Neuronal stem cell (in vitro differentiated cells): ENCODE results near the gene PRDM2.

Experiments
- DNase-seq: peaks from one replicate; pipeline ENCODE4 v3.0.0-alpha.2; 2013; ENCODE audit warnings: low spot score
- H2AFZ ChIP-seq: one replicate; pipeline ENCODE4 v1.6.1; 2013; ENCODE audit warnings: mild to moderate bottlenecking, low read length, inconsistent platforms
- H2AK5ac ChIP-seq: 2 replicates; pipeline ENCODE4 v1.6.1; 2013; ENCODE audit warnings: low read depth, mild to moderate bottlenecking, inconsistent platforms, low read length, moderate library complexity, mixed read lengths
- H2BK120ac ChIP-seq: 2 replicates; pipeline ENCODE4 v1.6.1; 2013; ENCODE audit warnings: low read depth, mild to moderate bottlenecking, inconsistent platforms, low read length, moderate library complexity, mixed read lengths
- H2BK12ac ChIP-seq: one replicate; pipeline ENCODE4 v1.6.1; 2013; ENCODE audit warnings: low read length, inconsistent platforms
- H2BK15ac ChIP-seq: 2 replicates; pipeline ENCODE4 v1.6.1; 2013; ENCODE audit warnings: mild to moderate bottlenecking, low read length, inconsistent platforms, mixed read lengths
- H2BK5ac ChIP-seq: one replicate; pipeline ENCODE4 v1.6.1; 2013; ENCODE audit warnings: inconsistent platforms, mild to moderate bottlenecking, low read length, moderate library complexity
- H3K14ac ChIP-seq: one replicate; pipeline ENCODE4 v1.6.1; 2013; ENCODE audit warnings: low read length, inconsistent platforms
- H3K18ac ChIP-seq: 2 replicates; pipeline ENCODE4 v1.6.1; 2013; ENCODE audit warnings: low read length, inconsistent platforms
- H3K23ac ChIP-seq: 2 replicates; pipeline ENCODE4 v1.6.1; 2013; ENCODE audit warnings: low read depth, mild to moderate bottlenecking, mixed read lengths, low read length, inconsistent platforms; ENCODE audit not compliant: poor library complexity
- H3K27ac ChIP-seq: replicated peaks from 3 replicates; pipeline ENCODE4 v1.5.1; 2013; ENCODE audit warnings: low read length, inconsistent platforms
- H3K27me3 ChIP-seq, 3 experiments: 2 replicates each; pipeline ENCODE4 v1.6.1; 2013; ENCODE audit warnings: low read length in 3 of 3, mild to moderate bottlenecking in 2 of 3, inconsistent platforms in 1 of 3, low read depth in 1 of 3, mixed read lengths in 1 of 3, moderate library complexity in 1 of 3; ENCODE audit not compliant: control insufficient read depth in 3 of 3, insufficient read depth in 3 of 3
- H3K36me3 ChIP-seq, 2 donors: replicated peaks in 1 of 2; 2 replicates each; pipeline ENCODE4 v1.6.1; 2013; ENCODE audit warnings: low read length in 2 of 2; ENCODE audit not compliant: control insufficient read depth in 2 of 2, insufficient read depth in 2 of 2
- H3K4ac ChIP-seq: 2 replicates; pipeline ENCODE4 v1.6.1; 2013; ENCODE audit warnings: inconsistent platforms, mild to moderate bottlenecking, low read length, moderate library complexity
- H3K4me1 ChIP-seq, 2 donors: 1 replicate in 1 of 2; 2 replicates in 1 of 2; pipeline ENCODE4 v1.6.1; 2013; ENCODE audit warnings: low read length in 2 of 2, low read depth in 1 of 2; ENCODE audit not compliant: control insufficient read depth in 2 of 2, insufficient read depth in 1 of 2
- H3K4me2 ChIP-seq: one replicate; pipeline ENCODE4 v1.6.1; 2013; ENCODE audit warnings: mild to moderate bottlenecking, low read length, inconsistent platforms; ENCODE audit not compliant: insufficient read depth, poor library complexity, severe bottlenecking
- H3K4me3 ChIP-seq, 2 donors: 2 replicates each; pipeline ENCODE4 v1.5.1; 2013; ENCODE audit warnings: low read length in 2 of 2, mild to moderate bottlenecking in 2 of 2, inconsistent platforms in 1 of 2, moderate library complexity in 1 of 2
- H3K79me1 ChIP-seq: one replicate; pipeline ENCODE4 v1.6.1; 2013; ENCODE audit warnings: low read depth, mild to moderate bottlenecking, inconsistent platforms, low read length, moderate library complexity
- H3K9ac ChIP-seq: one replicate; pipeline ENCODE4 v1.6.1; 2013; ENCODE audit warnings: mild to moderate bottlenecking, low read depth, low read length, inconsistent platforms; ENCODE audit not compliant: poor library complexity
- H3K9me3 ChIP-seq, 2 donors: replicated peaks in 1 of 2; 2 replicates each; pipeline versions ENCODE3 to v1.6.1; 2013; ENCODE audit warnings: low read length in 2 of 2, mild to moderate bottlenecking in 2 of 2, inconsistent platforms in 1 of 2, low read depth in 1 of 2, mixed read lengths in 1 of 2, moderate library complexity in 1 of 2; ENCODE audit not compliant: control insufficient read depth in 2 of 2, insufficient read depth in 1 of 2
- H4K8ac ChIP-seq: one replicate; pipeline ENCODE4 v1.6.1; 2013; ENCODE audit warnings: low read depth, mild to moderate bottlenecking, inconsistent platforms, low read length, moderate library complexity
- H4K91ac ChIP-seq: one replicate; pipeline ENCODE4 v1.6.1; 2013; ENCODE audit warnings: low read length, low read depth, mild to moderate bottlenecking, inconsistent platforms; ENCODE audit not compliant: poor library complexity
- WGBS, 2 donors: extraction: QIAGEN DNeasy Blood & Tissue Kit; methylation state at CpG; one replicate each; pipeline ENCODE4 v1.1.7; 2013; ENCODE audit warnings: missing lambda C conversion rate in 2 of 2, mixed read lengths in 1 of 2; ENCODE audit not compliant: insufficient read length in 2 of 2, insufficient replicate concordance in 1 of 2; ENCODE audit errors: extremely low coverage in 2 of 2; 5-methylcytosine and 5-hydroxymethylcytosine counted together

The PRDM2 gene

DNA sequence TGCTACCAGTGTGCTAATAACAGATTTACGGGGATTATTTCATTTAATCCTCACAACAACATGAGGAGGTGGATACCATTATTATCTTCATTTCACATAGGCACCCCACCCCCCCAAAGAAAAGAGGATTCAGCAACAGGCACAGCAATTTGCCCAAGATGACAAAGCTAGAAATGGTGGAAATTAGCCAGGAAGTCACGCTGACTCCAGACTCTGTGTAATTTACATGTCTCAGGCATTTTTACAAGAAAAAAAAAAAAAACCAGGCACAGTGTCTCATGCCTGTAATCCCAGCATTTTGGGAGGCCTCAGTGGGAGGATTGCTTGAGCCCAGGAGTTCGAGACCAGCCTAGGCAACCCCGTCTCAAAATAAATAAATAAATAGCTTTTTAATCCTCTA is 37.5 kb upstream of the PRDM2 start:
- Histone ChIP-seq H3K23ac (no peak overlapping the region), H3K4ac (no peak overlapping the region), H3K4me3 (no peak overlapping the region), H2BK12ac (no peak overlapping the region), H3K4me2 (no peak overlapping the region), H3K27ac (no peak overlapping the region), H3K9ac (no peak overlapping the region), H4K8ac (no peak overlapping the region), H2BK5ac (no peak overlapping the region), H2AK5ac (no peak overlapping the region), H3K79me1 (peaks cover 1% of the 10 kb centered on the region), H3K9me3 (peaks cover 0 to 3% of the 10 kb centered on the region in 2 donors), H4K91ac (no peak overlapping the region), H3K18ac (no peak overlapping the region), H3K36me3 (no peaks in the 10 kb centered on the region), H2AFZ (peak overlapping the region; percentile 6), H2BK120ac (no peak overlapping the region), H3K14ac (no peak overlapping the region), H2BK15ac (no peak overlapping the region), H3K27me3 (no peaks in the 10 kb centered on the region), H3K4me1 (peaks cover 0 to 4% of the 10 kb centered on the region in 2 donors)
- no peak for DNase-seq
- WGBS, 2 donors = no CpG with 5 or more reads among the region's 4 CpGs

- Histone ChIP-seq H2AFZ (no peak overlapping the region), H2AK5ac (no peak overlapping the region), H2BK12ac (no peak overlapping the region), H3K18ac (no peak overlapping the region), H2BK5ac (no peak overlapping the region), H4K91ac (no peak overlapping the region), H2BK15ac (no peak overlapping the region), H3K36me3 (no peaks in the 10 kb centered on the region), H3K4me3 (no peak overlapping the region), H3K79me1 (peaks cover 1% of the 10 kb centered on the region), H3K4ac (no peak overlapping the region), H3K27me3 (no peaks in the 10 kb centered on the region), H2BK120ac (no peak overlapping the region), H3K4me1 (peaks cover 0 to 5% of the 10 kb centered on the region in 2 donors), H3K23ac (no peak overlapping the region), H3K9me3 (peaks cover 0 to 3% of the 10 kb centered on the region in 2 donors), H3K14ac (no peak overlapping the region), H3K4me2 (no peak overlapping the region), H3K9ac (no peak overlapping the region), H3K27ac (no peak overlapping the region), H4K8ac (no peak overlapping the region)
- DNase-seq = no peak
- no CpG with 5 or more reads among the region's 4 CpGs for WGBS, 2 donors
These were observed 36.0 kb upstream of the PRDM2 start for GRCh38 chr1:13663969-13664368.

DNA sequence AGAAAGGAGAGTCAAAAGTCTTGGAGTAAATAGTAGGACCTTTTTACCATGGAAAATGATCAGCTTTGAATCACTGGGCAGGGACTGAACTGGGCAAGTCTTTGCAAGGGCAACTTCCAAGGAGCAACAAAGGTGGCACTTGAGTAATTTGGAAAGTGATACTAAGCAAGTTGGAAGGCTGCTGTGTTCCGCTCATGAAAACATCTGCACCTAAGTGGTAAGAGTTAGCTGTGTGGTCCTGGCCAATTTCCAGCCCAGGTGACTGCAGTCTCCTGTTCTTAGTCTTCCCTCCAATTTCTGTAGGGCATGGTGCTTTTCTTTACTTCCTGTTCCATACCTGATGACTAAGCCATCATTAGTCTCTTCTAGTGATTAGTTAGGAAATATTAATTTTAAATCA is 35.5 kb upstream of the PRDM2 start:
- Histone ChIP-seq H3K4ac (no peak overlapping the region), H2BK120ac (no peak overlapping the region), H2BK5ac (no peak overlapping the region), H3K23ac (no peak overlapping the region), H2AFZ (no peak overlapping the region), H3K9me3 (peaks cover 0 to 1% of the 10 kb centered on the region in 2 donors), H3K36me3 (no peaks in the 10 kb centered on the region), H3K4me3 (no peak overlapping the region), H3K79me1 (no peaks in the 10 kb centered on the region), H3K14ac (no peak overlapping the region), H3K27ac (no peak overlapping the region), H2AK5ac (no peak overlapping the region), H3K9ac (no peak overlapping the region), H3K4me2 (no peak overlapping the region), H2BK12ac (no peak overlapping the region), H3K18ac (no peak overlapping the region), H3K4me1 (peaks cover 0 to 5% of the 10 kb centered on the region in 2 donors), H3K27me3 (no peaks in the 10 kb centered on the region), H4K8ac (no peak overlapping the region), H4K91ac (no peak overlapping the region), H2BK15ac (no peak overlapping the region)
- WGBS, 2 donors = no CpG with 5 or more reads among the region's 1 CpG
- no peak for DNase-seq

GRCh38 chr1:13666317-13666716 is 33.7 kb upstream of the PRDM2 start:
- no peak overlapping the region for H2AK5ac ChIP-seq
- no peaks in the 10 kb centered on the region for H3K36me3 ChIP-seq
- peaks cover 0 to 5% of the 10 kb centered on the region in 2 donors for H3K4me1 ChIP-seq
- no peak overlapping the region for H4K8ac ChIP-seq
- H4K91ac ChIP-seq = no peak overlapping the region
- H2BK12ac ChIP-seq = no peak overlapping the region
- H3K4me2 ChIP-seq = no peak overlapping the region
- H3K27ac ChIP-seq = no peak overlapping the region
- H3K9ac ChIP-seq = no peak overlapping the region
- no peak overlapping the region for H2BK15ac ChIP-seq
- no peak overlapping the region for H2BK5ac ChIP-seq
- H3K23ac ChIP-seq = no peak overlapping the region
- no peaks in the 10 kb centered on the region for H3K9me3 ChIP-seq
- peak overlapping the region; percentile 11 for H3K18ac ChIP-seq
- no peak overlapping the region for H2AFZ ChIP-seq
- no peak overlapping the region for H3K4me3 ChIP-seq
- no peak overlapping the region for H2BK120ac ChIP-seq
- no peak overlapping the region for H3K4ac ChIP-seq
- WGBS, 2 donors = no CpG with 5 or more reads among the region's 5 CpGs
- H3K79me1 ChIP-seq = no peaks in the 10 kb centered on the region
- H3K14ac ChIP-seq = no peak overlapping the region
- H3K27me3 ChIP-seq = no peaks in the 10 kb centered on the region
- DNase-seq = no peak
